Measurements from ENCODE around the gene ASPN. TPM values are rescaled to one million over a fixed set of nuclear protein-coding genes. Genes with fewer than 3 reads are reported as not detected.

ASPN gene
- total RNA-seq, 1 donor from 2014 or later, result not detected

- POLR2A ChIA-PET, result no interaction called here
Observed at GRCh38 chr9:92500725-92501124, 18.4 kb upstream of the ASPN start.

GRCh38 chr9:92499701-92500100, 17.4 kb upstream of the ASPN start:
- Mint-ChIP-seq H3K36me3 (ENCODE audit: low read depth) (no peaks in the 10 kb centered on the region), H3K4me1 (no peaks in the 10 kb centered on the region), H3K27me3 (no peaks in the 10 kb centered on the region), H3K4me3 (no peak overlapping the region), H3K27ac (no peak overlapping the region), H3K9me3 (no peaks in the 10 kb centered on the region)
- POLR2A ChIA-PET, result no interaction called here
- CTCF ChIA-PET, result no interaction called here
- no peak for ATAC-seq (ENCODE audit: low read depth)
- intact Hi-C loops (cut with micrococcal nuclease), result no loop called here
- no peak for TF ChIP-seq CTCF (IDR thresholded peaks at IDR 0.05)
- no peak for DNase-seq

More at GRCh38 chr9:92500725-92501124, 18.4 kb upstream of the ASPN start:
- no peaks in the 10 kb centered on the region for H3K36me3 Mint-ChIP-seq (ENCODE audit: low read depth)
- TF ChIP-seq CTCF (IDR thresholded peaks at IDR 0.05), result no peak
- no peaks in the 10 kb centered on the region for H3K27me3 Mint-ChIP-seq
- no peak for ATAC-seq (ENCODE audit: low read depth)
- intact Hi-C loops (cut with micrococcal nuclease), result no loop called here
- no peak for DNase-seq
- CTCF ChIA-PET, result no interaction called here
- no peaks in the 10 kb centered on the region for H3K9me3 Mint-ChIP-seq
- no peak overlapping the region for H3K4me3 Mint-ChIP-seq
- no peak overlapping the region for H3K27ac Mint-ChIP-seq
- no peaks in the 10 kb centered on the region for H3K4me1 Mint-ChIP-seq

- intact Hi-C loops (cut with micrococcal nuclease), result no loop called here
- DNase-seq (no peak), ATAC-seq (ENCODE audit: low read depth) (no peak)
- Mint-ChIP-seq H3K4me1 (no peaks in the 10 kb centered on the region), H3K27ac (no peak overlapping the region), H3K36me3 (ENCODE audit: low read depth) (no peaks in the 10 kb centered on the region), H3K9me3 (no peaks in the 10 kb centered on the region), H3K27me3 (no peaks in the 10 kb centered on the region), H3K4me3 (no peak overlapping the region)
- ChIA-PET CTCF (no interaction called here), POLR2A (no interaction called here)
- TF ChIP-seq CTCF (IDR thresholded peaks at IDR 0.05), result no peak
Observed at GRCh38 chr9:92496396-92497176, 14.3 kb upstream of the ASPN start.

GRCh38 chr9:92494856-92495255, 12.6 kb upstream of the ASPN start:
- Mint-ChIP-seq H3K4me3 (no peak overlapping the region), H3K27me3 (no peaks in the 10 kb centered on the region), H3K4me1 (no peaks in the 10 kb centered on the region), H3K36me3 (ENCODE audit: low read depth) (no peaks in the 10 kb centered on the region), H3K9me3 (no peaks in the 10 kb centered on the region), H3K27ac (no peak overlapping the region)
- no peak for DNase-seq
- ChIA-PET CTCF (no interaction called here), POLR2A (no interaction called here)
- no peak for ATAC-seq (ENCODE audit: low read depth)
- no peak for TF ChIP-seq CTCF (IDR thresholded peaks at IDR 0.05)
- intact Hi-C loops (cut with micrococcal nuclease), result no loop called here

- Mint-ChIP-seq H3K4me1 (no peaks in the 10 kb centered on the region), H3K36me3 (ENCODE audit: low read depth) (no peaks in the 10 kb centered on the region), H3K27ac (no peak overlapping the region), H3K27me3 (no peaks in the 10 kb centered on the region), H3K4me3 (no peak overlapping the region), H3K9me3 (no peaks in the 10 kb centered on the region)
- DNase-seq, result no peak
- ATAC-seq (ENCODE audit: low read depth), result no peak
- no peak for TF ChIP-seq CTCF (IDR thresholded peaks at IDR 0.05)
- intact Hi-C loops (cut with micrococcal nuclease), result no loop called here
- CTCF ChIA-PET, result no interaction called here
- POLR2A ChIA-PET, result no interaction called here
Observed at GRCh38 chr9:92493749-92494387, 11.6 kb upstream of the ASPN start.

All from activated B cell treated with CpG ODN at 0.5 μM for 24 hours (primary cell).